Heart left ventricle (tissue), 13 donors: Measurements from ENCODE around the gene SLC16A9.

Experiments
- CTCF ChIP-seq, 12 donors: fragments of 200-600 bp; sonication (generic) in 4 of 12; IDR thresholded peaks; one replicate each; pipeline versions ENCODE4 v1.5.0 to v1.8.0; 2018 to 2022; ENCODE audit warnings: antibody characterized with exemption in 12 of 12, mild to moderate bottlenecking in 5 of 12
- POLR2A ChIP-seq, 2 donors: fragments of 450-650 bp; IDR thresholded peaks; one replicate each; pipeline ENCODE4 v1.6.1; 2017; ENCODE audit warnings: antibody characterized with exemption in 2 of 2, mild to moderate bottlenecking in 2 of 2, moderate library complexity in 2 of 2
- donor health status: ischemic (EF 13 %, LVEDD 7.1; RV severe dilation, severe dysfunction).
- donor health status: DM: no; HTN: yes; CAD: no.
- donor health status: DM: no; HTN: no; CAD: no.
- donor health status: ischemic (EF 25% LVEDD 6.9; RV normal size, moderate dysfunction).
- donor health status: ischemic (EF 25% LVEDD 5.7; RV mildly dilated, moderate dysfunction).
- donor health status: ischemic (EF 35%, LVEDD 5.7; RV mildly dilated, moderate dysfunction).
- donor health status: nonischemic (EF 11% LVEDD 7.7; RV severe dilation, severe dysfunction).
- donor health status: DM: yes; HTN: yes; CAD: no.
- donor health status: PGD.
- donor health status: ischemic (EF 29% LVEDD 5.4; RV normal size, mild dysfunction).
- donor health status: nonischemic (EF 23%, LVEDD 6.1; RV moderate dilation, normal function).

GRCh38 chr10:59698326-59698725 is 11.3 kb downstream of the SLC16A9 start:
- TF ChIP-seq CTCF (IDR thresholded peaks at IDR 0.05) (no peak), POLR2A (IDR thresholded peaks at IDR 0.05) (no peak)
